ENCODE results near the gene HTT-AS. TPM values are rescaled to one million over a fixed set of nuclear protein-coding genes. Genes with fewer than 3 reads are reported as not detected.

The HTT-AS gene
- total RNA-seq, 4 donors from 2014 or later = not detected

- H3K4me3 ChIP-seq = no peak overlapping the region
- no peak for TF ChIP-seq POLR2AphosphoS5 (IDR thresholded peaks at IDR 0.05)
- no peak for TF ChIP-seq EP300 (IDR thresholded peaks at IDR 0.05)
- TF ChIP-seq CTCF (IDR thresholded peaks at IDR 0.05) = no peak
- no peak for TF ChIP-seq POLR2A (IDR thresholded peaks at IDR 0.05)
- H3K27me3 ChIP-seq = no peaks in the 10 kb centered on the region
- H3K36me3 ChIP-seq = peaks cover 0 to 38% of the 10 kb centered on the region in 2 donors
- 87 to 94% methylated on average over 7 to 8 of the region's 9 CpGs for WGBS, 2 donors (ENCODE audit: low coverage in 1 of 2)
- ATAC-seq = no peak
- H3K27ac ChIP-seq = peak overlapping the region in 2 of 4 donors; percentile 80 to 84
- H3K4me1 ChIP-seq = peaks cover 10 to 80% (median 26%) of the 10 kb centered on the region in 3 donors
- no peaks in the 10 kb centered on the region for H3K9me3 ChIP-seq
These were observed 46.8 kb upstream of the HTT-AS start for GRCh38 chr4:3121110-3121509.

DNA sequence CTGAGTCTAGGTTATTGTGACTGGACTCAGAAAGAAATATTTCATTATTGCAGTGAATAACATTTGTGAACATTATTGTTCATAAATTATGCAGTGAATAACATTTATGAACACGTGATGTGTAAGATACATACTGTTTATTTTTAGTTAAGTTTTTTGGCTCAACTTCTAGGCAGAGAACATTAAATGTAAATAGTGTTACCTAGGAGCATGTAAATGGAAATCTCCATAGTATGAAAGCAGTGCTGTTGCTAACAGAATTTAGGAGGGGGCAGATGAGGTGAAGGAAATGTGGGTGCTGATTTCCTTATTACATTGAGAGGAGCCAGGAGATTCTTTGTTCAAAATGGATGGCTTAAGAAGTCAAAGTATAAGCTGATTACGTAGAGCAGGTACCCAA is 45.1 kb upstream of the HTT-AS start:
- H3K36me3 ChIP-seq = peaks cover 0 to 50% of the 10 kb centered on the region in 2 donors
- TF ChIP-seq EP300 (IDR thresholded peaks at IDR 0.05) (no peak), POLR2AphosphoS5 (IDR thresholded peaks at IDR 0.05) (no peak), CTCF (IDR thresholded peaks at IDR 0.05) (no peak), POLR2A (IDR thresholded peaks at IDR 0.05) (no peak)

DNA sequence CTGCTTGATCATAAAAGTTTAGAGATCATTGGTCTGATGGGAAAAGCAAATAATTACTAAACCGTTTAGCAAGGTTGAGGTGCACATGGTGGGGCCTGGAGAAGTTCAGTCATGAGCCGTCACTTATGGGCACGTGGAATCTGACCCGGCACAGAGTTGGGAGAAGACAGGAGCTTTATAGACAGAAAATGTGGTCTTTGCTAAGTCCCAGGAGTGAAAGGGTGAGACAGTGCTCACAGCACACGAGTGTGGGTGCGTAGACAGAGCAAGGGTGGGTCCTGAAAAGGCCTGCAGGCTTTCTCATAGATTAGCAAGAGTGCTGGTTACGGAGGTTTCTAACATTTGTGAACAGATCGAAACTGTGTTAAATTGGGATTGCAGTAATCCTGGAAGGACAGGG is 44.0 kb upstream of the HTT-AS start:
- Histone ChIP-seq H3K36me3 (peaks cover 0 to 61% of the 10 kb centered on the region in 2 donors), H3K9me3 (no peaks in the 10 kb centered on the region), H3K4me1 (peaks cover 8 to 83% (median 27%) of the 10 kb centered on the region in 3 donors), H3K27ac (peak overlapping the region in 2 of 4 donors; percentile 20 to 24), H3K4me3 (no peak overlapping the region), H3K27me3 (no peaks in the 10 kb centered on the region)
- WGBS, 2 donors (ENCODE audit: low coverage in 1 of 2) = 67 to 76% methylated on average over 8 of the region's 8 CpGs
- ATAC-seq = no peak
- TF ChIP-seq EP300 (IDR thresholded peaks at IDR 0.05) (no peak), POLR2A (IDR thresholded peaks at IDR 0.05) (no peak), POLR2AphosphoS5 (IDR thresholded peaks at IDR 0.05) (no peak), CTCF (IDR thresholded peaks at IDR 0.05) (no peak)

More for the DNA sequence above, 45.1 kb upstream of the HTT-AS start:
- H3K4me1 ChIP-seq = peaks cover 10 to 89% (median 28%) of the 10 kb centered on the region in 3 donors
- H3K27ac ChIP-seq = peak overlapping the region in 1 of 4 donors; percentile 5
- H3K4me3 ChIP-seq = no peak overlapping the region
- ATAC-seq = no peak
- no peaks in the 10 kb centered on the region for H3K9me3 ChIP-seq
- H3K27me3 ChIP-seq = no peaks in the 10 kb centered on the region
- 28 to 52% methylated on average over 2 of the region's 2 CpGs for WGBS, 2 donors (ENCODE audit: low coverage in 1 of 2)

DNA sequence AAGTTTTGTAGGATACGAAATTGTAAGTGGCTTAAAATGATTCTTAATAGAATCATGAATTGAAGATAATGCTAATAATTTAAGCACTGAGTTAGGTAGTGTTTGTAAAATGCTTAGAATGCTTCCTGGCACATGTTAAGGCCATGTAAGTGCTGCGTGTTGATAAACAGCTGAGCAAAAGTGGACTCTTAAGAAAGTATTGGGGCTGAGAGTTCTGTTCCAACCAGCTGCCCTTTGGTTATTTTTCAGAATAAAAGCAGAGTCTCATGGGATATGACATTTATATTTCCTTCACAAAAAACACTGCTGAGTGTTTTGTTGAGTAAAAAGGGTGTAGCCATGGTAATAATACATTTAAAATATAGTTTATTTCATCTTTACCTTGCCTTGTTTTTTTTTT is 42.6 kb upstream of the HTT-AS start:
- Histone ChIP-seq H3K9me3 (no peaks in the 10 kb centered on the region), H3K4me3 (no peak overlapping the region), H3K4me1 (peaks cover 5 to 83% (median 30%) of the 10 kb centered on the region in 3 donors), H3K27me3 (no peaks in the 10 kb centered on the region), H3K27ac (peak overlapping the region; percentile 52 to 84 (median 68)), H3K36me3 (peaks cover 0 to 60% of the 10 kb centered on the region in 2 donors)
- ATAC-seq = no peak
- 32 to 41% methylated on average over 2 of the region's 2 CpGs for WGBS, 2 donors (ENCODE audit: low coverage in 1 of 2)
- no peak for TF ChIP-seq EP300 (IDR thresholded peaks at IDR 0.05)
- TF ChIP-seq CTCF (IDR thresholded peaks at IDR 0.05) = no peak
- peak; percentile 45 for TF ChIP-seq POLR2AphosphoS5 (IDR thresholded peaks at IDR 0.05)

DNA sequence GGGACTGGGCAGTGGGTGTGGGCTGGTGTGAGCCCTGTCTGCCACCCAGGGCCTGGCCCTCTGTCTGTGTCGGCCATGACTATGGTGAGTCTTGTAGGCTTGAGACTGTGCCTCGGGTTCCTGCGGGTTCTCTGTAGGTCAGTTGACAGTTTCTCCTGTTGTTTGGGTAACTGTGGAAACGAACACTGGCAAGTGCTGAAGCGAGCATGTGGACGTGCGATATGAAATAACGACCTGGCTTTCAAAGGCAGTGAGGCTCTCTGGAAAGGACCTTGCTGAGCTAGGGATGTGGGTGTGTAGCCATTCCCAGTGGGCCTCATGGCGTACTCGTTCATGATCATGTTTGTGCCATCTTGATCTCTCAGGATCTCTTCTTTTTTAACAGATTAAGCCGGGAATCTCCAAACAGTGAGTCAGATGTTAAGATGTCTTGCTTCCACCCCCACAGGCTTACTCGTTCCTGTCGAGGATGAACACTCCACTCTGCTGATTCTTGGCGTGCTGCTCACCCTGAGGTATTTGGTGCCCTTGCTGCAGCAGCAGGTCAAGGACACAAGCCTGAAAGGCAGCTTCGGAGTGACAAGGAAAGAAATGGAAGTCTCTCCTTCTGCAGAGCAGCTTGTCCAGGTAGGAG is 41.4 kb upstream of the HTT-AS start:
- H3K27ac ChIP-seq = peak overlapping the region; percentile 52 to 84 (median 68)
- peaks cover 4 to 84% (median 31%) of the 10 kb centered on the region in 3 donors for H3K4me1 ChIP-seq
- ATAC-seq = peak; percentile 61
- H3K27me3 ChIP-seq = no peaks in the 10 kb centered on the region
- no peaks in the 10 kb centered on the region for H3K9me3 ChIP-seq
- no peak overlapping the region for H3K4me3 ChIP-seq
- WGBS, 2 donors (ENCODE audit: low coverage in 1 of 2) = 63 to 67% methylated on average over 3 to 6 of the region's 15 CpGs
- TF ChIP-seq POLR2AphosphoS5 (IDR thresholded peaks at IDR 0.05) (no peak), POLR2A (IDR thresholded peaks at IDR 0.05) (no peak), EP300 (IDR thresholded peaks at IDR 0.05) (no peak), CTCF (IDR thresholded peaks at IDR 0.05) (no peak)
- H3K36me3 ChIP-seq = peaks cover 0 to 55% of the 10 kb centered on the region in 2 donors
